GM21360 (cell line): ENCODE results near the gene SAMD8.

Experiments
- ATAC-seq: cut with Tn5 transposase; IDR thresholded peaks from one replicate; pipeline ENCODE4 v1.9.1; 2021; ENCODE audit warnings: mild to moderate bottlenecking, moderate library complexity; ENCODE audit not compliant: unreplicated experiment

The SAMD8 gene

DNA sequence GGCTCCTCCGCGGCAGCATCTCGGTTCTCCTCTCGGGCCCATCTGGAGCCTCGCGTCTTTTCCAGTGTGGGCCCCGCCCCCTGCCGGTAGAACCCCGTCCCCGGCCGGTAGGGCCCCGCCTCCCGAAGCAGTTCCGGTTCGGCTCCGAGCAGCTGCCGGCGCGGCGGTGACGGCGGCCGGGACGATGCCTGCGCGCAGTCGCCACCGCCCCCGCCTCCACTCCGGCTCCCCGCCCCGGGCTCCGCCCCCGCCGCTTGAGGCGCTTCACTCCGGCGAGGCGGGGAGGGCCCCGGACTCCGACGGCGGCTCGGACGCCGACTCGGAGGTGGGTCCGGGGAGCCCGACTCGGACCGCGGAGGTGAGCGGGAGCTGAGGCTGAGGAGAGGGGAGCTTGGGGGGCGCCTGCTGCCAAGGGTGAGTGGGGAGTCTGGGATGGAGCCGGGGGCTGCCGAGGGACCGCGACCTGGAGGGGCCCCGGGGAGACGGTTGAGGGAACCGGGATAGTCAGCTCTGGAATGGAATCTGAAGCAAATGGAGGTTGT is at the start of gene SAMD8:
Gene SAMD8, plus strand, starts transcription at position 292 of the 542 bp plus-strand sequence. CDS start 38,873 bp downstream, outside the sequence.
- peak; percentile 77 for ATAC-seq

DNA sequence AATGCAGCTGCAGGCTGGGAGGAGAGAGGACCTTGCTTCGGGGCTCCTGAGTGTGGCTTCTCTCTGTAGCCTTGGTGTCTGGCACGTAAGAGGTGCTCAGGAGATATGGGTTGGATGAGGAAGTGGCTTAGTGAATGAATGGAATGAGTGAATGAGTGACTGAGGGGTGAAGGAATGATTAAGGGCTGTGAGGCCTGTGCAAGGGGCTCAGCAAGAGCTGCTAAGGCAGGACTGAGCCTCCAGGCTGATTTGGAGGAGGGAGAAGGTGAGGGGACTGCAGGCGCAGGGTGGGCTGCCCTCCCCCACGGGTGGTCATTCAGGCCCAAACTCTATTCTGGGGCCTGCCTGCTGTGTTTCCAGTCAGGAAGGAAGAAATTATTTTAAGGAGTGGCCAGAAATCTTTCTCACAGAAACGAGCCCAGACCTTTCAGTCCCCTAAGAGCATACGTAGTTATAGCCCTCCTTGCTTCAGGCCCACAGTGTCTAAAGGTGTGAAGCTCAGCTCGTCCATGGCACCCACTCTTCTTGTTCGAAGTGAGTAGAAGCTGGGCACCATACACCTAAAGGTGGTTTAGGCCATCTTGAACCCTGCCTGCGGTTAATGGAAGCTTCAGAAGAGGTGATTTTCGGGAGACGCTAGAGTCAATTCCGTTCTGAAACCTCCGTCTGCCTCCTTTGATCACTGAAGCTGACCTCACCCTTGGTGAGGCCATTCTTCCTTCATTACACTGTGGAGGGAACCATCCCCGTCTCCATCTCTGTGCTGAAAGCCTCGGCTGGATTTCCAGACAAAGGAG is 49.5 kb upstream of the SAMD8 start:
- ATAC-seq: no peak

DNA sequence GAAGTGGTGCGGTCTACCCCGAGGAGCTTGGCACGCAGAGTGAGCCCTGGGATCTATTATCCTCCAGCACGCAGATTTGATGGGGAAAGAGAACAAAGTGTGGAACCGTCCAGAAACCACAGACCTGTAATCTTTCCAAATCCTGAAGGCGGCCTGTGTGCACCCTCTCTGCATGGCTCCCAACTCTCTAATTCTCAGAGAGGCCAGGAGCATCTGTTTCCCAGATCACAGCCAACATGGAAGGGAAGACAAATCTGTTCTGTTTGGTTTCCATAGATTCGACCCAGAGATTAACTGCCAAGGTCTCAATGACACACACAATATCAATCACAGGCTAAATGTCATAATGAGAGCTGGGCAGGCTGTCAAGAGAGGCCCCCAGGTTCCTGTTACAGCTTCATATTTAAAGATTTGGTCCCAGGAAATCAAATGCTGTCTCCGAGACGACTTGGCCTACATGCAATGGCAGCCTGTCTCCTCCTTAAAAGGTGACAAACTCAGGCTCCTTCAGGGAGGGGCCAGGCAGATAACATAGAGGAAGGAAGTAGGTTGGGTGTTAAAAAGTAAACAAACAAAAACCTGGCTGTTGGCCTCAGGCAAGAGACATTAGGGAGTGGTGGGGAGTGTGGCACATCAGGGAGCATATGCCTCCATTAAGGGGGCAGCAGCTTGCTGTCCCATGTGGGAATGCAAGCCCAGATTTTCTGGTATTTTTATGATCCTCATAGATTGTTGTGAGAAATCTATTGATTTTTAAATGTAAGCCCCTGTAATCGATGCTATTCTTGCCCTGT is 48.8 kb upstream of the SAMD8 start:
- no peak for ATAC-seq

DNA sequence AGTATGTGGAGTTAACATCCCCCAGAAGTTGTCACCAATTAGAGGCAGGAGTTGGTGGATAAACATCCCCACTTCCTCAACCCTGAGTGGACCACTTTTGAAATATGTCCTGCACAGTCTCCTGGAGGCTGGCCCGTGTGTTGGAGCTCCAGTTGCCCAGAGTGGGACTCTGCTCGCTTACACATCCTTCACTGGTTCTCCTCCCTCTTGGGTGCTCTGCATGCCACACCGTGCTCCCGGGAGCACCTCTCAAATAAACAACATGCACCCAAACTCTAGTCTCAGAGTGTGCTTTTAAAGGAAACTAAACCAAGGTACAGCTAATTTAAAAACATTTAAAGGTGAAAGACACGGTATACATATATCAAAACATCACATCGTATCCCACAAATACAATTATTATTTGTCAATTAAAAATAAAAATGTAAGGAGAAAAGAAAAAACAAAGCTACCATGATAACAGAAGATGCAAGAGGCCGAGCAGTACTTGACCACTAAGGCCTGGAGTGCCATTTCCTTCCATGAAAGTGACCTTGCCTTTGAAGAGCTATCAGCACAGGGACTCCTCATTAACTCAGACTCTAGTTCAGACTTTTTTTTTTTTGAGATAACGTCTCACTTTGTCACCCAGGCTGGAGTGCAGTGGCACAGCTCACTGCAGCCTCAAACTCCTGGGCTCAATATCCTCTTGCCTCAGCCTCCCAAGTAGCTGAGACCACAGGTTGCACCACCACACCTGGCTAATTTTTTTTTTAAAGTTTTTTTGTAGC is 47.8 kb upstream of the SAMD8 start:
- no peak for ATAC-seq

DNA sequence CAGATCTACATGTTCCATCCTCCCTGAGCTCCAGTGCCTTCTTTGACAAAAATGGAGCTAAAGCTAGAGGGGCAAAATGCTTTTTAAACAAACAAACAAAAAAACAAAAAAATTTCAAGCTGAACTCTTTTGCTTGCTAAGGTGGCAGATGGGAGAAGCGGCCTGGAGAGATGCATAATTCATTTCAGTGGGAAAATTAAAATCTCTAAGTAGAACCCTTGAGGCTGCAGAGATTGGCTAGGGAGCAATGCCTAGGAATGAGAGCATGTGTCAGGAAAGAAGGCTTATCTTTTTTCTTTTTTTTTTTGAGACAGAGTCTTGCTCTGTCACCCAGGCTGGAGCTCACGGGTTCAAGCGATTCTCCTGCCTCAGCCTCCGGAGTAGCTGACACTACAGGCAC is 46.4 kb upstream of the SAMD8 start:
- ATAC-seq: no peak

DNA sequence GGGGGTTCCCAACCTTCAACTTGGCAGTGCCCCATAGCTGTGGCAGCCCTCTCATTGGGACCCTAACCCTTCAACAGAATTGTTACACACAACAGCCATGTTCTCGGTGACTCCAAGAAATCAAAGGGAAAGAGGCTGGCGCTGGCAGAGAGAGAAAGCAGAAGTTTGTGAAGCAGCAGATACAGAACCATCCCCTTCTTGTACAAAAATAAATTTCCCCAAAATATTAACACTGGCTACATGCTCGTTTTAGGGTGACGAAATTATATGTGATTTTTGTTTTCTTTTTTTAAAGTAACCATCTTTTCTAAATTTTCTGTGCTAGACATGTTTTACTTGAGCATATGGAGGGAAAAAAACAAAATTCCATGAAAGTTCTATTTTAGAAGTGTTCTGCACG is 45.2 kb upstream of the SAMD8 start:
- ATAC-seq: no peak

DNA sequence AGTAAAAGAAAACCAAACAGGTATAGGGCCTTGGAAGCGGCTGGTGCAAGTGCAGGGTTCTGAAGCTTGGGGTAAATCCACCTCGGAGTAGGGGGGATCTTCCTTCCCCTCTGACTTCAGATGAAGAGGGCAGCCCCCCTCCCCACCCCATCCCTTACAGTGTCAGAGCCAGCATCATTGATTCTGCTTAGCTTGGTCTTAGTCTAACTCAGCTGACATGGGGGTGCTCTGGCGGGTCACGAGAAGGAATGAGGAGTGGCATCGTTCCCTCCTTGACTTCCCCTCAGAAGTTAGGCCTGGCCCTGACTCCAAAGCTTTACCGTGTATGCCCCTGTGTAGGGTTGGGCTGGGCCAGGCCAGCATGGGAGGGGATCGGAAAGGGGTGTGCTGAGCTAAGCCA is 44.2 kb upstream of the SAMD8 start:
- no peak for ATAC-seq

DNA sequence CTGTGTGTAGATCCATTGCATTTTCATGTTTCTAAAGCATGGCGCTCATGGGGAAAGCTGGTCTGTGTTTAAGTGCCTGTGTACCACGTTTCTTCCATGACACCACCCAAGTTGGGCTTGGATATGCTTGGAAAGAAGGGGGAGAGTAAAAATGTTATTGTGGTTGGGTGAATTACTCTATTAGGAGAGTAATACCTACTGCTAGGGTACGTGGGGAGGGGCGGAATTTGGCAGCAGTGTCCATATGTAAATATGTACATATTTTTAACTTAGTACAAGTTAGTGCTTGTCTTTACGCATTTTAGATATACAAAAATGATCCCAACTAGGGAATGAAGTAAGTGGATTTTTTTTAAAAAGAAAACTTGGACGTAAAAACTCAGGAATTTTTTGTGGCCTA is 42.9 kb upstream of the SAMD8 start:
- ATAC-seq: no peak

DNA sequence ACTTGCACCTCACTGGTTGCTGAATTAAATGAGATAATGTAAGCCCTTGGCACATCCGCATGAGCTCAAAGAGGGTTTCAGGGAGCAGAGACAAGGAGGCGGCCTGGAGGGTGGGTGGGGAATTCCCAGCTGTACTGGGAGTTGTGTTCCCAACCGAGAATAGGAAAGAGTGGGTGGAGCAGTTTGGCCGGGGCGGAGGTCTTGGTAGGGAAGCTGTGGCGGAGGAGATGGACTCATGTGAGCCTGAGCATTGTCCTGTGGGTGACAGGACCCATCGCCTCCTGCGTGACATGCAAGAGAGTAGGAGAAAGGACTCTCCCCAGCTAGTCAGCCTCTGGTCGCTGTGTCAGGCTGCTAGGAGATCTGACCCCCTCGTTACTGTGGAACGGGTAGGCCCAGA is 41.0 kb upstream of the SAMD8 start:
- no peak for ATAC-seq

DNA sequence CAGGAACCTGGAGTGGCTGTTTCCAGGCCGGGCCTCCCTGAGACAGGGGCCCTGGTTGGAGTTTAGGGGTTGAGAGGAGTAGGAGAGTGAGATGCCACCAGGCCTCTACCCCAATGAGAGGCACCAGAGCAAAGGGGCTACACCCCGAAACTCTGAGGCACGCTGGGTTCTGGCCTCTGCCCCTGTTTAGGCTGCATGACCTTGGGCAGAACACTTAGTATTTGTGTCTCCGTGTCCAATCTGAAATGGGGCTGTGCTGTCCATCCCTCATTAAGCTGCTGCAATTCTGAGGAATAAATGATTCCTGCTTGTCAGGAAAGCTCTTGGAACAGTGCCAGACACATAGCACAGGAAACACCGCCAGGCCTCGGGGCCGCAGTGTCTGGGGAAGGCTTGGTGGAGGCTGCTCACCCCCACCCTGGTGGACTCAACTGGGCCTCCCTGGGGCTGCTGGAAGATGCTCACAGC is 40.5 kb upstream of the SAMD8 start:
- ATAC-seq: no peak

DNA sequence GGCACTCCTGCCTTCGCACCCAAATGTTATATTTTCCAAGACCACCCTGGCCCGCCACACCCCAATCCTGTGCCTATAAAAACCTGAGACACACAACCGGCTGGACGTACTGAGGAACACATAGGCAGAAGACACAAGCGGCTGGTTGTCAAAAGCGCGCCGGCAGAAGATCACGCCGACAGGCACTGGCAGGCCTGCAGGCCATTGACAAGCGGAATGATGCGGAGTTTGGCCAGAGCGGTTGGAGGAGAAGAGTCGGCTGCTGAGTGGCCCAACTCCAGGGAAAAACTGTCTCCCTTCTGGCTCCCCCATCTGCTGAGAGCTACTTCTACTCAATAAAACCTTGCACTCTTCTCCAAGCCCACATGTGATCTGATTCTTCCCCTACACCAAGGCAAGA is 39.7 kb upstream of the SAMD8 start:
- ATAC-seq: no peak

DNA sequence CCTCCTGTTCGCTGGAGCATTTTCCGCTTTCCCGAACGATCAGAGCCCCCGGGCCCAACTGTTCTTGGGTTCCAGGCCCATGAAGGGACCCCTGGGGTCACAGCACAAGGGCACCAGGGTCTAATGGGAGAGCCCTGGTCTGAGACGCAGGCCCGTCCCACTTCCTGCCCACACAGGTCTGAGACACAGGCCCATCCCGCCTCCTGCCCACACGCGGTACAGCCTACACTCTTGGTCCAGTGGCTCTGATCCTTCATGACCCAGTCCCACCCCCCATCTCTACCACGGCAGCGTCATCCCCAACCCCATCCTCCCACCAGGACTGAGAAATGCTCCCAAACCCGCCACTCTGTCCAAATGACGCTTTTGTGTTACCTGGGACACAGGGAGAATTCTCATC is 38.7 kb upstream of the SAMD8 start:
- no peak for ATAC-seq

DNA sequence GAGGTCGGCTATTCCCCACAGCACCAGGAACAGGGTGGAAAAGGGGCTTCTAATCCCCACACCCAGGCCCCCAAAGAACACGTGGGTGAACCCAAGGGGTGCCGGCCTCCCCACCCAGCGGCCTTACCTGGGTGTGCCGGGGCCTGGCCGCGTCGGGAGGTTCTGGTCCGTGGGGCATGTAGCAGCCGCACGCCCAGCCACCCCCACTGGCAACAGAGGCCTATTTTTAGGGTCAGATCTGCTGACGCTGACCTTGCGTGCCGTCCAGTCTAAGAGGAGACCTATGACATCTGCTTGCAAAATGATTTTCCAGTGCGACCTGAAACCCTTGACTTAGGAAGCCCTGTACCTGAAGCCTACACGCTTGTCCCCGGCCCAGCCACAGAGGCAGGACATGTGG is 38.0 kb upstream of the SAMD8 start:
- ATAC-seq: no peak

DNA sequence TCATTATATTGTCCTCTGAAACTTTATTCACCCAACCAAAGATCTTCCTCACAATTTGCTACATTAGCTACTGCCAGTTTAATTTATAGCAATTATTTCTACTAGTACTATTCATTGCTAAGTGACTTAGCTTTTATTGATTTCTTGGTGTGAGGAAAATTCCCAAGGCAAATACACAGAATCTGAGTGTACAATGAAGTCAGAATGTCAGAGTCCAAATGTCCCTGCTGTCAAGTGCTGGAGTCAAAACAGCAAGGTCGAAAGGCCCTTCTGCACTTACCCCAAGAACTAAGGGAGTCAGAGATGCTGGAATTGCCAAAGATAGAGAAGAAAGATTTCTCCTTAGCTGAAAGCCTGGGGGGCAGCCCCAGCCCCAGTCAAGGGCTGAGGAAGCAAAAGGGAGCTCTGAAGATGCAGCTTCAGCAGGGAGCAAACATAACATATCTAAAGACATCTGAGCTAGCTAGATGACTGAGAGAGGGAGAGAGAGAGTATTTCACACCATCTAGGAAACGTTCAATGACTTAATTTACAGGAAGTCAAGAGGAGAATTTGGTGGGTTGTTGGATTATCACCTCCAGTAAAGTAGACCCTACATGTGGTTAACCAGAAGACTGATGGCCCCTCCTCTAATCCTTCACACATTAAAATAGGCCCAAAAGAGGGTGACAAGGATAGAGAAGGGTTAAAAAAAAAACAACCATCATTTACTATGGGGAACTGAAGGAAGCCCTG is 36.6 kb upstream of the SAMD8 start:
- ATAC-seq: no peak

DNA sequence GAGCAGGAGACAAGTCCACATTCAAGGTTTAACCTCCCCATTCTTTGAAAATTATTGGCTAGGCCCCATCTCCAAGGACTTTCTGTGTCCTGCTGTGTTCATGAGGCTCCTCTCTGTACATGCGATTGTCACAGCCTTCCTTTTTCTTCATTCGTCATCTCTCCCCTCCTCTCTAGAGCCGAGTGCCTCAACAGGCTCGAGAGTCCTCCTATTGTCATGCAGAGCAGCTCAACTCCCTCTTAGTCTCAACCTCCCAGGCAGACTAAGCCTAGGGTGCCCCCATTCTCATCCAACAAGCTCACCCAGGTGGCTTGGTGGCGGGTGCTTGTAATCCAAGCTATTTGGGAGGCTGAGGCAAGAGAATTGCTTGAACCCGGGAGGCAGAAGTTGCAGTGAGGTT is 35.1 kb upstream of the SAMD8 start:
- no peak for ATAC-seq

DNA sequence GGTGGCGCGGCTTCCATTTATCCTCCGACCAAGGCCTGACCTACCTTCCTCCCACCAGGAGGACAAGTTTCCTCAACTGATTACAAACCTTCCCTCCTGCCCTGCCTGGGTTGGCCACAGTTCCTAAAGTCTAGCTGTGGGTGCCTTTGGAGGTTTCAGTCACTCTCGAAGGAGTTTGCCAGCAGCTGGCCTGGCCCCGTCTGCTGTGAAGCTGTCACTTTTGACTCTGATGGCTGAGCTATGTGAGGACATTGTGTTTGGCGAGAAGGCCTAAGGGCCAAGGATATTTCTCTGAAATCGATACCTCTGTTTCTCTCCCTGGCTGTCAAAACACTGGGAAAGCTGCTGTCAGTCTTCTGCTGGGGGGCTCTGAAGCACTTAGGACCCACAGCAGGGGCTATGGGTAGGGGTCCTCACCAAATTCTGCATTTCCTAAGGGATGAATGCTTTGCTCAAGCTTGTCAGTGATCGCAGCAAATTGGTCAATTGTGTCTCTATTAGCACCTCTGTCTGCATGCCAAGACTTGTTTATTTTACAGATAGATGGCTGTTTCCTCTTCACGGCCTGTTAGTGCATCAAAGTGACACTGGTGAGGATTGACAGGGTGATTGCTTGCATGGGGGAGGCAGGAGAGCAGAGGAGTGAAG is 31.9 kb upstream of the SAMD8 start:
- no peak for ATAC-seq

DNA sequence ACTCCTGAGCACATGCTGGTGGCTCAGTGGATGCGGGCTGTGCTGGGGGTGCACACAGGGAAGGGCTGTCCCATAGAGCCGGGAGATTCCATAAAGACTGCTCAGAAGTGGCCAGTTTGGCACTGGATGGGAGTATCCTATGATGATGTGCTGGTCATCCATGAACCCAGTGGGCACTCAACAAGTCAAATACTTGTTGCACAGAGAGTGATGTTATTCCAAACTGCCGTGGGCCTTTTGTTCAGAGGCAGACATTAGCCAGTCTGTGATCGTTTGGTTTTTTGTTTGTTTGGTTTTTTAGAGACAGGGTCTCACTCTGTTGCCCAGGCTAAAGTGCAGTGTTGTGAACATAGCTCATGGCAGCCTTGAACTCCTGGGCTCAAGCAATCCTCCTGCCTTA is 30.9 kb upstream of the SAMD8 start:
- ATAC-seq: no peak

DNA sequence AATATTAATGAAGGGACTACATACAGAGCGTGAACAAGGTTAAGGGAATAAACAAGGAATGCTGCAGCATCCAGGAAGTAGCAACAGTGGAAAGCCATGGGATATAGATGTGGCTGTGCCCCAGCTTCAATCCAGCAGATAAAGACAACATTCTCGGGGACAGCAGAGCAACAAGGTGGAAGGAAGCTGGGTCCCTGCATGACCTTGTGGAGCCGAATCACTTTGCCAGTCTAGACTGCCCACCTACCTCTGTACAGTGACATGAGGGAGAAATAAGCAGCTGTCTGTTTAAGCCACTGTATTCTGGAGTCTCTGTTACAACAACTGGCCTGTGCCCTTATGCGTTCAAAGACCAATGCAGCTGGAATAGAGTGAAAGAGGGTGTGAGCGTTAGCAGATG is 30.1 kb upstream of the SAMD8 start:
- ATAC-seq: no peak

DNA sequence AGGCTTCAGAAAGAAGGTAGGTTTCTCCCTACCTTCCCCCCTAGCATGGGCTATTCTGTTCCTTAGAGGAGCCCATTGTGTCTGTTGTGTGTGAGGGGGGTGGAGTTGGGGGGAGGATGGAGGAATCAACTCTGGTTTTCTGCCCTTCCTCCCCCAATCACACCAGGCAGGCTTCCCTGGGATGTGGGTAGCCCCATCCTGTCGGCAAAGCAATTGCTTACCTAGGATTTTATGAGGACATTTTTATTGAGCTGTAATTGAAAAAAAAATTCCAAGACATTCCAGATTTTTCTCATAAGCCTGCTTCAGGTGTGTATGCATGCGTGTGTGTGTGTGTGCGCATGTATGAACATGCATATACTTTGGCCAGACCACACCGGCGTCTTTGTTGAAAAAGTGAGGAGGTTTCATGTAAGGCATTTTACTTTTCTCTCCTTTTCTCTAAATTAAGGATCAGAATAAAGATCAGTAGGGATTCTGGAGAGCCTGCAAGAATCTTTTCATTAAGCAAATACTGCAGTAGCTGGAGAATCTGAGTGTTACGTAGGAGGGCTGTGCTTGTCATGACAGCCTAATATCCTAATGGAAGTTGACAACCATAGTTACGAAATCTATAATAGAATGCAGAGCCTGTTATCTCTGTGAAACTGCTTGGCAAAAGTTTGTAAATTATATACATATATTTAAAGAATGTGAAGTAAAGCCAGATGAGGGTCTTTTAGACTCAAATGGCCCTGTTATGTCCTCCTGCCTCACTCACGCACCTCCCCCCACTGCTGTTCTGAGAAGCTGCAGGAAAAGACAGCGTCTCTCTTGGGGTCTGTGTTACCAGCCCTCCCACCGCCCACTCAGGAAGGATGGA is 27.3 kb upstream of the SAMD8 start:
- ATAC-seq: no peak
